Fibroblast of skin of scalp (primary cell): ENCODE results near the gene PGBD5.
A peak's percentile ranks its signal among the peaks of the same experiment; 100 is the strongest.
"Not testable (repeated sequence)": the region's sequence is repeated elsewhere in the genome, so short reads cannot be mapped to it uniquely, and the experiment has no call there.

Experiments used
- DNase-seq: peaks from one replicate; pipeline ENCODE4 v3.0.0-alpha.2; 2013

PGBD5 gene

DNA sequence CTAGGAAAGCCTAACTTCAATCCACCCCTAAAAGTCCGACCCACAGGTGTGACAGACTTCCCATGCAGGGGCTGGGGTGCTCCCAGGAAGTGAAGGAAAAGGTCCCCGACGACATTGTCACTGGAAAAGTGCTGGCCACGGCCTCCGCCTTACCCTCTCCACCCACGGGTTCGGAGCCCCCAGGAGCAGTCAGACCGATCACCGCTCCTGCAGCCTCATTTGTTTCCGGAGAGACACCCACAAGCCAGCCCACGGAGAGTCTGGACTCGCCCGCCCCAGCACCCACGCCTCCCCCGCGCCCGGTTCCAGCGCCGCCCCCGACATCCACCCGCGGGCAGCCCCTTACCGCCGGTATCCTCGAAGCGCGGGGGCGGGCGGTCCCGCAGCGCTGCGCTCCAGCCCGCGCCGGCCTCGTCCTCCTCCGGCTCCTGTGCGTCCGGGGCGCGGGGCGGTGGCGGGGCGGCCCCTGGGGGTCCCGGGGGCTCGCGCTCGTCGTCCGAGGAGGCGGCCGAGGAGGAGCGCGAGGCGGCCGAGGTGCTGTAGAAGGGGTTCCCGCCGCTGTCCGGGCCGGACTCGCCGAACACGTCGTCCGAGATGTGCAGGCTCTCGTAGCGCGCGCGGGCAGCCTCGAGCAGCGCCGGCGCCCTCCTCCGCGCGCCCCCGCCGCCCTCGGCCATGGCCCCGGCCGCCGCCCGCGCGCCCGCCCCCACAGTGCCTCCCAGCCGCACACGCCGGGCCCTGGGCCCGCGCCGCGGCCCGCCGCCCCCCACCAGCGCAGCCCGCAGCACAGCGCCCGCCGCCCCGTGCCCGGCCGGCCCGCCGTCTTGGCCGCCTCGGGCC is 660 bp downstream of the PGBD5 start:
- DNase-seq = no peak

DNA sequence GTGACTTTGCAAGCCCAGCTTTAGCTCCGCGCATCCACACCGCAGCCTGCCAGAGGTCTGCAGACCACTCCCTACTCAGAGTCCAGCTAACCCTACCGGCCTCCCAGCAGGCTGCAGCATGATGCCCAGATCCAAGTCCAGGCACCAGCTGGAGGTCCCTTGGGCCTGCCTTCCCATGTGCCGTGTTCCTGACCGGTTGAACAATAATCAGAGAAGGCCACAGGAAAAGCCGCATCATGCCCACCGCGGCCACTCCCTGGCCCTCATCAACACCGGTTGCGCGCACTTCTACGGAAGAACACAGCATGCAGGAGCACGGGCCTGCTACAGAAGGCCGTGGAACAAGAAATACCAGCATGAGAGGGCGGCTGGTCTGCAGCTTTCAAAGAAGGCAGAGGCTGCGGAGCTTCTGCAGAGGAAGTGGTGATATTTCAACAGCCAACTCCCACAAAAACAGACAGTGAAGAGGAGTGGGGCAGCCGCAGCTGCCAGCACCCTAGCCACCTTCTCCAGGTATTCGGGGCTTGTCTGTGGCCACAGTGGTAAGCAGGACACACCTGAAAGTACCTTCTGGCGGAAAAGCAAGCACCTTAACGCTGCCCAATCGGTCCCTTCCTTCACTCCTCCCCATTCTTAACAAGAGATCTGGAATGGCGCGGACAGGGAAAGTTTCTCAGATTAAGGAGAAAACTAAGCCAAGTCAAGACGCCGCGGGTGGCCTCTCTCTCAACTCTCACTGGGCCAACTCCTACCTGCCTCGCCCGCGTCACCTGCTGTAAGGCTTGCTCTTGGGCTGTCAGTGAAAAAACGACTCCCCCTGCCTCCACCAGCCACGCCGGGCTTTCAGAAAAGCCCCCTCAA is 1.5 kb downstream of the PGBD5 start:
- no peak for DNase-seq

DNA sequence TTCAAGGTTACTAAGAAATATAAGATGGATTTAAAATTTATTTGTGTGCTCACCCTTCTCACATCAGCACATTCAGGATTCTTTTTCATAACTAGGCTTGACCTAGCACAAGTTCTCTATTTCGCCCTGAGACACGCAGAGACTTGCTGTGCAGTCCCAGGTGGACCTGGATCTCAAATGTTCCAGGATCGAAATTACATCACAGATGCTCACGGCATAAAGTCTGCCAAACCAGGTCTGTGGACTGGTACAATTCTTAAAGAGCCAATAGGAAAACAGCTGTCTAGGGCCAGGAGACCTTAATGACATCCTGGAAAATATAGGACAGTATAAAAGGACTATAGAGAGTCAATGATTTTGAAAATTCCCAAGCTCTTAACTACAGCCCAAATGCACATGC is 2.2 kb downstream of the PGBD5 start:
- DNase-seq = no peak

GRCh38 chr1:230423261-230423660 is 2.9 kb downstream of the PGBD5 start:
- DNase-seq = no peak

- DNase-seq = no peak
Observed at GRCh38 chr1:230422221-230422981, 3.7 kb downstream of the PGBD5 start.

GRCh38 chr1:230421481-230421880 is 4.7 kb downstream of the PGBD5 start:
- no peak for DNase-seq

DNA sequence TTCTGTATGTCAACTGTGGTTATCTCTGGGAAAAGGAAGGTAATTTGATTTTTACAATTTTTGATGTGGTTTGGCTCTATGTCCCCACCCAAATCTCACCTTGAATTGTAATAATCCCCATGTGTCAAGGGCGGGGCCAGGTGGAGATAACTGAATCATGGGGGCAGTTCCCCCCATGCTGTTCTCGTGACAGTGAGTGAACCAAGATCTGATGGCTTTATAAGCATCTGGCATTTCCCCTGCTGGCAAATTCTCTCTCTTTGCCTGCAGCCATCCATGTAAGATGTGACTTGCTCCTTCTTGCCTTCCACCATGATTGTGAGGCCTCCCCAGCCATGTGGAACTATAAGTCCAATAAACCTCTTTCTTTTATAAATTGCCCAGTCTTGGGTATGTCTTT is 5.8 kb downstream of the PGBD5 start:
- DNase-seq = not testable (repeated sequence)

DNA sequence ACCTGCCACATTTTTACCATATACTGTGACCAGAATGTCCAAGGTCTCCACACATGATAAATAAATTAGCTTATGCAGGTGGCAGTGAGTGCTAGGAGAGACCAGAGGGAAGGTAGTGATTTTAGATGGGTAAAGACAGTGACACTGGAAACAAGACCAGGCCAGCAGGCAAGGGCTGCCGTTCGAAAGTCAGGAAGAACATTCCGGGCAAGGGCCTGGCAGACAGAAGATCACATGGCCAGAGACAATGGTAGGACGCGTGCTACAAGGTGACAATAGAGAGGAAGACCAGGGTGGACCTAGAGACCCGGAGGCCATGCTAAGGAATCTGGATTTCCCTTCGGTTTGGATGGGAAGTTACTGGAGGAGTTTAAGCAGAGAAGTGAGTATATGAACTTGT is 9.7 kb downstream of the PGBD5 start:
- no peak for DNase-seq

GRCh38 chr1:230415405-230416132 is 10.6 kb downstream of the PGBD5 start:
- no peak for DNase-seq

DNA sequence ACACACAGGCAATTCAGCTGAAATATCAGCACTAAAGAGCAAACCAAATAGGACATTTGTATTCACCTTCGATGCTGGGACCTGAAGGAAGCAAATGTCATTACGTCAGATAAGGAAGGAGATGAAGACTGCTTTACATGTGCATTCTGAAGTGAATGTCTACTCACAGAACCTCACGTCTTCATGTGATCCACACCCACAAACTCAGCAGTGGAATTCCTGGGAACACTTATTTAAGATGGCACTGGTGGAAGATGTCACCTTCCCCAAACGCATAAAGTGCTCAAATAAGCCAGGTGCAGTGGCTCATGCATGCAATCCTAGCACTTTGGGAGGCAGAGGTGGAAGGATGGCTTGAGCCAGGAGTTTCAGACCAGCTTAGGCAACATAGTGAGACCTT is 11.4 kb downstream of the PGBD5 start:
- DNase-seq = no peak

- no peak for DNase-seq
Observed at GRCh38 chr1:230414102-230414501, 12.0 kb downstream of the PGBD5 start.

DNA sequence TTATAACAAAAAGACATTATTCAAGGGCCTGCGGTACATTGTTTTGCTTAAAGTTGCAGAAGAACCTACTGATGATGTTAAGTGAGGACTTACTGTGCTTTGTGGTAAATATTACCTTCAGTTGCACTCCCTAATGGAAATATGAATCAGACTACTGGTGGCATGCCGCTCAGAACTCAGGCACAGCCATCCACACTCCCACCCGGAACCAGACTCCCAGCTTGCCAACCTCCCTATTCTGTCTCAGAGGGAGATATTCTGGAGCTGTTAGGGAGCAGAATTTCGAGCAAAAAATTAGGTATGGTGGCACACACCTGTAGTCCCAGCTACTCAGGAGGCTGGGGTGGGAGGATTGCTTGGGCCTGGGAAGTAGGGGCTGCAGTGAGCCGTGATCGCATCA is 13.1 kb downstream of the PGBD5 start:
- DNase-seq = no peak

GRCh38 chr1:230408971-230409370 is 17.2 kb downstream of the PGBD5 start:
- no peak for DNase-seq

DNA sequence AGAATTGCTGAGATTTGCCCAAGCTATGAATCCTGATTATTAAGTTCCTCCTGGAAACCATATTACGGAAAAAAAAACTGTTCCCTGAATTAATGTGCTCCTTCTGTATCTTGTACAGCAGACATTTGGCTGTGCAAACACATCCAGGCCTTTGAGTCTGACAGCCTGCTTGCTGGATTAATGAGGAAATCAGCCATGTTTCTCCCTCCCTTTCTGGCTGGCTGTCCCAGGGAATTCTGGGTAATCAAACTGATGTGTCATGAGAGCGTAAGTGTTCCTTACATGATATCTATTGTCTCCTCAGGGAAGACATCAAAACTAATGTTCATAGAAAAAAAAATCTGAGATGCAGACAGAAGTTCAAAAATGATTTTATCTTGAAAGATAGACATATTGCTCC is 18.8 kb downstream of the PGBD5 start:
- no peak for DNase-seq

GRCh38 chr1:230406727-230407126 is 19.4 kb downstream of the PGBD5 start:
- not testable (repeated sequence) for DNase-seq

DNA sequence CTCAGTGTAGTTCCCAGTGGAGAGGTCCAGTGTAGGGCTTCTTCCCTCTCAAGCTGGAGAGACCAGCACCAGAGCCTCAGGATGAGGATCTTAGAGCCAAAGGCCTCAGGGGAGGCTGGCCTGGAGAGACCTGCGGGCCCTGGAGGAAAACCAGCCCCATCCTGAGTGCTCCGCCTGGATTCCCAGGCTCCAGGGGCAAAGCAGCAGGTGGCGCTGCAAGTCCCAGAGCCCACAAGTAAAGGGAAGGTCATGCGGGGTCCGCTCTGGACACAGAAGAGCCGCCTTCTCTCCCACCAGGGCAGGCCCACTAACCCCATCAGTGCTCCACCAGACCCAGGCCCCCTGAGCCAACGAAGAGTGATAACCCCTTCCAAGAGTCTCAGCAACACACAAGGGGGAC is 22.7 kb downstream of the PGBD5 start:
- DNase-seq = no peak

- peak; percentile 81 for DNase-seq
Observed at GRCh38 chr1:230401763-230402294, 24.3 kb downstream of the PGBD5 start.

GRCh38 chr1:230401101-230401500 is 25.0 kb downstream of the PGBD5 start:
- DNase-seq = no peak

DNA sequence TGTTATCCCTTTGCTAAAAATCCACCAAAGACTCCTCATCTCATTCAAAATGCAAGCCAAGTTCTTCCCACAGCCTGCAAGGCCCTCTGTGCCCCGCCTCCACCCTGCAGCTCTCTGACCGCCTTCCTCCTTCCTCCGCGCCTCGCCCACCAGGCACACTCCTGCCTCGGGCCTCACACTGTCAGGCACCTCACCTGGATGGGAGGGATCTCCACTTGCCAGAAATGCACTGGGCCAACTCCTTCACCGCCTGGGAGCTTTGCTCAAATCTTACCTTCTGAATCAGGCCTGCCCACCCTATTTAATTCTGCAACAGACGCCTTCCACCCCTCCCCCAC is 26.2 kb downstream of the PGBD5 start:
- DNase-seq = no peak

DNA sequence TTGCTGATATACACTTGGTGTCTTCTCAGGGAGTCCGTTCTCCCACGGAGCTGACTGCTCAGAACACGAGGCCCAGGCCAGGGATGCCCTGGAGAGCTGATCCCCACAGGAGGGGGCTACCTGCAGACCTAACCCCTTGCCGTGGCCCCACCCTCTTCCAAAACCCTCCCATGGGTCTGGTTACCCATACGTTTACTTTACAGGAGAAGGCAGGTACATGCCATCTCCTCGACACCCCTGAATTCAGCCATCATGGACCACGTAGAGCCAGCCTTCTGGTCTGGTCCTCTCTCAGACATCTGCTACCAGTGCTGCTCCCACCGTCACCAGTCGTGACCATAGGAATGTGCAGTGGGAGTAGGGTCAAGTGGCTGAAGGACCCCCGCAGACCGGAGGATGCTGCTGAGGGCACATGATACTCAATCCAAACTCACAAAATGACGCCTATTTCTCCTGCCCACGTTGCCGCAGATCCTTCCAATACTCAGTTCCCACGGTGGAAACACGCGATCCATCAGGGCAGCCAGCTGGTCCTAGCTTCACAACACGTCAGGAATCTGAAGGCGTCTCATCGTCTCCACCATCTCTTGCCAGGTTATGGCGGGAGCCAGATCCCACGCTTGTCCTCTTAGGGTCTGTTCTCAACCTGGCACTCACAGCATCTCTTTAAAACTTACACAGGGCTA is 26.7 kb downstream of the PGBD5 start:
- DNase-seq = no peak

DNA sequence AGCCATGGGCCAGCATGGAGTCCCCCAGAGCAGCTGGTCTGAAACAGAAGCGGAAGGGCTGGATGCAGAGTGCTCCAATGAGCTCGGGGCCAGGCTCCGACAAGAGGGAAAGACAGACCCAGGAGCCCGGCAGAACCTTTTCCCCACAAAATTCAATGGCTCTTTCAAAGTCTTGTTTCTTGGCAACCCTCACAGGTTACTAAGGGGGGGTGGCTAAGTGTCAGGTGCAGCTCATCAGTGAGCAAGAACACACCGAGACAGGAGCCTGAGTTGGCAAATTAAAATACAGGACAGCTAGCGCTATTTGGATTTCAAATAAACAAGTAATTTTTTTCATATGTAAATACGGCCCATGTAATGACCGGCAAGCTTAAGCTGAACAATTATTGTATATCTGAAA is 27.3 kb downstream of the PGBD5 start:
- no peak for DNase-seq

DNA sequence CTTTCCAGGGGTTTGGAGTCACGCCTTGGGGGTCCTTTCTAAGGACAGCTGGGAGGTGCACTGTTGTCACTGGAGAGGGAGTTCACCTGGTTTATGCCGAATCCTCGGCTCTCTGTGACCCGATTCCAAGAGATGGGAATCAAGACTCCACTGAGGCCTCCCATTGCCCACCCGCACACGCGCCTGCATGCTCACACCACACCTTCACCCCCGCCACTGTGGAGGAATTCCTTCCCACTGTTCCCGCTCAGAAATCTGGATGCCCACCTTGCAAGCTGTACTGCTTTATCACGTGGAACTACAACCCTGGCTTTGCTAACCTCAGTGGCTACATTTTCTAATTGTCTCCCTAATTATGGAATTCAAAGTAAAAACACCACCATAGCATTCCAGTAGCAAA is 29.2 kb downstream of the PGBD5 start:
- no peak for DNase-seq
